ENCODE data around the gene DLG2.

Gene DLG2

GRCh38 chr11:83687787-83688186, 1939.4 kb downstream of the DLG2 start:
- no peak overlapping the region for H3K4me3 ChIP-seq (ENCODE audit: low read depth, low read length)

GRCh38 chr11:83685730-83686129, 1941.4 kb downstream of the DLG2 start:
- H3K4me3 ChIP-seq (ENCODE audit: low read depth, low read length): no peak overlapping the region
- no peak for TF ChIP-seq CTCF (IDR thresholded peaks at IDR 0.05; ENCODE audit: low read depth, low read length)

More at GRCh38 chr11:83687787-83688186, 1939.4 kb downstream of the DLG2 start:
- TF ChIP-seq CTCF (IDR thresholded peaks at IDR 0.05; ENCODE audit: low read depth, low read length): no peak

GRCh38 chr11:83684071-83684470, 1943.1 kb downstream of the DLG2 start:
- no peak overlapping the region for H3K4me3 ChIP-seq (ENCODE audit: low read depth, low read length)

GRCh38 chr11:83682611-83682973, 1944.6 kb downstream of the DLG2 start:
- no peak for TF ChIP-seq CTCF (IDR thresholded peaks at IDR 0.05; ENCODE audit: low read depth, low read length)
- H3K4me3 ChIP-seq (ENCODE audit: low read depth, low read length): no peak overlapping the region

More at GRCh38 chr11:83684071-83684470, 1943.1 kb downstream of the DLG2 start:
- TF ChIP-seq CTCF (IDR thresholded peaks at IDR 0.05; ENCODE audit: low read depth, low read length): no peak

- no peak for TF ChIP-seq CTCF (IDR thresholded peaks at IDR 0.05; ENCODE audit: low read depth, low read length)
- H3K4me3 ChIP-seq (ENCODE audit: low read depth, low read length): no peak overlapping the region
Measured at GRCh38 chr11:83681906-83682610, 1945.1 kb downstream of the DLG2 start.

- TF ChIP-seq CTCF (IDR thresholded peaks at IDR 0.05; ENCODE audit: low read depth, low read length): no peak
- no peak overlapping the region for H3K4me3 ChIP-seq (ENCODE audit: low read depth, low read length)
Measured at GRCh38 chr11:83681031-83681781, 1945.9 kb downstream of the DLG2 start.

GRCh38 chr11:83680321-83680720, 1946.8 kb downstream of the DLG2 start:
- no peak for TF ChIP-seq CTCF (IDR thresholded peaks at IDR 0.05; ENCODE audit: low read depth, low read length)
- H3K4me3 ChIP-seq (ENCODE audit: low read depth, low read length): no peak overlapping the region

Measured in WI38 (cell line).